K562 (cell line): ENCODE measurements around the gene DDX20. TPM values are rescaled to one million over a fixed set of nuclear protein-coding genes. Genes with fewer than 3 reads are reported as not detected.

Source experiments
- CGGBP1 ChIP-seq: fragments of 250-450 bp; sonication (Bioruptor Pico); IDR thresholded peaks from 2 replicates; pipeline ENCODE4 v1.9.0; 2021; ENCODE audit warnings: mild to moderate bottlenecking
- GTF2F1 ChIP-seq: IDR thresholded peaks from 2 replicates; pipeline ENCODE4 v1.6.1; 2011; ENCODE audit warnings: low read depth, low read length, improper control_type of control experiment
- MCM5 ChIP-seq: fragments of 450-650 bp; IDR thresholded peaks from 2 replicates; pipeline ENCODE4 v1.6.1; 2016; ENCODE audit warnings: low read depth
- SIN3A ChIP-seq, 2 experiments: fragments of 150-350 bp in 1 of 2; IDR thresholded peaks; 2 replicates each; pipeline ENCODE4 v1.6.1; 2011 to 2016; ENCODE audit warnings: borderline replicate concordance in 2 of 2, low read depth in 2 of 2, low read length in 2 of 2, mild to moderate bottlenecking in 2 of 2, moderate library complexity in 2 of 2; ENCODE audit not compliant: control insufficient read depth in 1 of 2
- SMARCA5 ChIP-seq: fragments of 450-650 bp; IDR thresholded peaks from 2 replicates; pipeline ENCODE4 v1.6.1; 2016
- SUPT5H ChIP-seq: fragments of 450-650 bp; IDR thresholded peaks from 2 replicates; pipeline ENCODE4 v1.6.1; 2016
- ZBTB2 ChIP-seq: fragments of 450-650 bp; IDR thresholded peaks from 2 replicates; pipeline ENCODE4 v1.6.1; 2016; ENCODE audit warnings: antibody characterized with exemption
- ZNF280B ChIP-seq: fragments of 250-450 bp; sonication (Bioruptor Pico); IDR thresholded peaks from 2 replicates; pipeline ENCODE4 v1.5.1; 2021; ENCODE audit warnings: mild to moderate bottlenecking
- ZNF395 ChIP-seq: fragments of 200-800 bp; sonication (Bioruptor generic); IDR thresholded peaks from 2 replicates; pipeline ENCODE4 v1.6.1; 2017; ENCODE audit warnings: missing genetic modification characterization, missing compliant biosample characterization
- polyA plus RNA-seq, 8 experiments: library from polyadenylated mRNA; depleted of rRNA in 4 of 8; stranded (reverse) in 5 of 8; unstranded in 3 of 8; fragments of >200 nt; fragmentation: Nextera tagmentation in 2 of 8; fragmentation: Illumina TruSeq in 1 of 8; extraction: Ambion mirVana in 2 of 8; extraction: Trizol in 1 of 8; gene quantifications; 2 replicates each; pipeline versions ENCODE4 v1.2.1 to v1.2.3, GENCODE V29; 2011 to 2014; ENCODE audit warnings: inconsistent platforms in 1 of 8, missing spikeins in 1 of 8
- total RNA-seq, 7 experiments: library from RNA; depleted of rRNA in 6 of 7; stranded (reverse); fragments of >200 nt in 6 of 7; fragmentation: Illumina TruSeq in 2 of 7; extraction: Trizol in 2 of 7; gene quantifications; 2 replicates each; pipeline versions ENCODE4 v1.2.1 to v1.2.3, GENCODE V29; 2011 to 2021; ENCODE audit warnings: low replicate concordance in 1 of 7

Gene DDX20
- total and polyA plus RNA-seq, 9 of the 15 experiments (the other 6 are each of a cell fraction or from before 2014, with no cell fraction given): 8.3 to 33.4 (median 24.5) TPM

GRCh38 chr1:111775966-111776365 lies 20.3 kb downstream of the DDX20 start (continued):
- TF ChIP-seq GTF2F1: no peak
- no peak for TF ChIP-seq MCM5
- no peak for TF ChIP-seq ZNF280B (CRISPR knock-in tag)
- no peak for TF ChIP-seq SUPT5H
- no peak for TF ChIP-seq SMARCA5
- no peak for TF ChIP-seq ZBTB2
- no peak for TF ChIP-seq CGGBP1 (CRISPR knock-in tag)
- no peak for TF ChIP-seq ZNF395 (CRISPR knock-in tag)
- no peak for TF ChIP-seq SIN3A (IDR thresholded peaks at IDR 0.05; ENCODE audit: borderline replicate concordance in 2 of 2, control insufficient read depth in 1 of 2, low read depth in 2 of 2, low read length in 2 of 2)
